CD4-positive, alpha-beta T cell treated with Interleukin-4 for 4 hours (primary cell): ENCODE measurements around the gene NUCKS1.
A peak's percentile ranks its signal among the peaks of the same experiment; 100 is the strongest.

Experiments
- DNase-seq: peaks from one replicate; pipeline ENCODE4 v3.0.0-alpha.2; 2020

The NUCKS1 gene

DNA sequence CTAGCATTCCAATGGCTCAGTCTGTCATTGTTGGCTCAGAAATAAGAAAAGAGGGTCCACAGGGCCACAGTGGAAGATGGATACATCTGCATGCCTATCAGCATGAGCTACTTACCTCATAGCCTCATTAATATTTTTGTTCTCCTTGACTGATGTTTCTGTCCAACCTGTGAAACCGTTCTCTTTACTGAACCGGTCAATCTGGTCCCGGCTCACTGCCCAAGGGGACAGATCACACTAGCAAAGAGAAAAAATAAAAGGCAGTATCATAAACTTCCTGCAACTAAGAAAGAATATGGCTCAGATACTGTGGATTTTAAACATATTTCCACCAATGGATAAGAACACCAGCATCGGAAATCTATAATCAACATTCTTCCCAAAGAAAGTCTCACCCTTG lies 20.6 kb upstream of the NUCKS1 start:
- no peak for DNase-seq

DNA sequence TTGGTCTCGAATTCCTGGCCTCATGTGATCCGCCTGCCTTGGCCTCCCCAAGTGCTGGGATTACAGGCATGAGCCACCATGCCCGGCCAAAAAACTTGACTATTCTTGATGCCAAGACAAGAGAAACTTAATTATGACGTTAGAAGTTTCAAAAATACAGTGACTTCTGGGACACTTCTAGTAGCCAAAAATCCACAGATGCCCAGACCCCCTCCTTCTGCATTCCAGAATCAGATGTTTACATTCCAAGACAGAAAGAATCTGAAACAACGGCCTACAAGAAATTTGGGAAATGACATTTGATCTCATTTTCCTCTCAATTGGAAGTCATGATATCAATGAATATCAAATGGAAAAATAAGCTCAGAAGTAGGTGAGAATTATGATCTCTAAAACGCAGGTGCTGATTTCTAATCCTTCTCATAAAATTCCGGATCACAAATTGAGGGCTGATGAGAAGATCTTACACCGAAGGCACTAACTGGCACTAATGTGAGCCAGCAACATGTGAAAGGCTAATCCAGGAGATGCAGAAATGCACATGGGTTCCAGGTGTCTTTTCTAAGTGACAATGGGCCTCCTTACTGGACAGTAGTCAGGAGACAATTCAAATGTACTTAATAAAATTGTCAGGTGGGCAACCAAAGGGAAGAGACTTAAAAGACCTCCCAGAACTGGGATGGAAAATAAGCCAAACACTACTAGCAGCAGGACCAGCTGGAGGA lies 19.8 kb upstream of the NUCKS1 start:
- DNase-seq: no peak

DNA sequence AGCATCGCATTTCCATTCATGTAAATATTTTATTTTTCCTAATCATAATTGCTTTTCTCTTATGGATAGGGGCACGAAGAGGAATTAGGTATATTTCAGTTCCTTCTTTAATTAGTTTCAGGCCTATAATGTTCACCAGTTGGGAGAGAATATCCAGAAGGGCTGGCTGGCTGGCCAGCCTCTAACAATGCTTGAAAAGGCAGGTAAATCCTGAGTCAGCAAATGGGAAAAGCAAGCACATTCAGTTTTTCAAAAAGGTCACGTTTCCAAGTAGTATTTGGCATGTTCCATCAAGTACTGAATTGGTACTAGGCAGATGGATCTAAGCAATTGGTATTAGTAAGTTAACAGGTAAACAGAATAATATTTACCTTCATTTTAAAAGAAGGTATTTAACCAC lies 17.3 kb upstream of the NUCKS1 start:
- no peak for DNase-seq

DNA sequence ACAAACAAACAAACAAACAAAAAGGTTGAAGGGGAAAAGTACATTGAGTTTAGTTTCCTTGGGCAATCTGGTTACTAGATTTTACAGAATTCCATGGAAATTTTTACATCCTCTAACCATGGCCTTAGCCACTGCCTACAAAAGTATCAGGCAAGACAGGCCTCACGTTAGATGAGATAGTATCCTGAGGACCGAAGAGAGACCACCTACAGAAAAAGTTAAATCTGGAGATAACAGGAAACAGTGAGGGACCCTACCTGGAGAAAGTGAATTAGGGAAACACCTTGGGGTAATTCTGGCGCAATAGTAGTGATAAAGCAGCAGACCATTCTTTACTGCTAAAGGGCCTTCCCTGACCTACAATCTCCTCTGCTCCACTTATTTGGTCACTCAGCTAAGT lies 16.6 kb upstream of the NUCKS1 start:
- DNase-seq: no peak

DNA sequence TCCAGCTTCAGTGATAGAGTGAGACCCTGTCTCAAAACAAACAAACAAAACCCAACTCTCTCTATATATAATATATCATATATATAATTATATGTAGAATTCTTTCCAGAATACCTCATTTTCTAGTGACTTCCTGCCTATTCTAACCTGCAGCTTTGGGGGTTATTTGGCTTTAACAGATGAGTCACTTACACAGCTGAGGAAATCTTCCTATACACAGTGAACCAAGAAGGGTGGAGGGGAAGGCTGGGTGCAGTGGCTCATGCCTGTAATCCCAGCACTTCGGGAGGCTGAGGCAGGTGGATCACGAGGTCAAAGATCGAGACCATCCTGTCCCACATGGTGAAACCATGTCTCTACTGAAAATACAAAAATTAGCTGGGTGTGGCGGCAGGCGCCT lies 16.1 kb upstream of the NUCKS1 start:
- DNase-seq: no peak

DNA sequence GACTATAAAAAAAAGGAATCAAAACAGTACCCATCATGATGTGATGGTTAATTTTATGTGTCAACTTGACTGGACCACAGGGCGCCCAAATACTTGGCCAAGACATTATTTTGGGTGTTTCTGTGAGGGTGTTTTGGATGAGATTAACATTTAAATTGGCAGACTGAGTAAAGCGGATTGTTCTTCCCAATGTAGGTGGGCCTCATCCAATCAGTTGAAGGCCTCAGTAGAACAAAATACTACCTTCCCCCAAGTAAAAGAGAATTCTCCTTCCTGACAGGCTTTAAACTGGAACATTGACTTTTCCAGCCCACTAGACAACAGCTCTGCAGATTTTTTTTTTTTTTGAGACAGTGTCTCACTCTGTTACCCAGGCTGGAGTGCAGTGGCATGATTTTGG lies 14.6 kb upstream of the NUCKS1 start:
- no peak for DNase-seq

DNA sequence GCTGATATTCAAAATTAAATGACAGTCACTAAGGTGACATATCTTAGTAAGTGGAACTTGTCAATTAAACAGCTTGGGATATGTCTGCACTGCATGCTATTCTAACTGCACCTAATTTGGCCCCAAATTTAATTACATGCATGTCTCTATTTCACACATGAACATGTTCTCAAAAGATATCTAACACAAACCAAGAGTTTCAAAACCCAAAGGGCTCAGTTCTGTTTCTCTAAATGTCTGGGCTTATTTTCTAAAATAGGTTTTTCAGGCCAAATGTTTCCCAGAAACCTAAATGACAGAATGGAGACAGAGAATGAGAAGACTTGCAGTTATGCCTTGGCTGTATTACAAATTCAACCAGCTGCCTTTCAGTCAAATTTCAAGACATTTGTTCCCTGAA lies 14.0 kb upstream of the NUCKS1 start:
- DNase-seq: no peak

DNA sequence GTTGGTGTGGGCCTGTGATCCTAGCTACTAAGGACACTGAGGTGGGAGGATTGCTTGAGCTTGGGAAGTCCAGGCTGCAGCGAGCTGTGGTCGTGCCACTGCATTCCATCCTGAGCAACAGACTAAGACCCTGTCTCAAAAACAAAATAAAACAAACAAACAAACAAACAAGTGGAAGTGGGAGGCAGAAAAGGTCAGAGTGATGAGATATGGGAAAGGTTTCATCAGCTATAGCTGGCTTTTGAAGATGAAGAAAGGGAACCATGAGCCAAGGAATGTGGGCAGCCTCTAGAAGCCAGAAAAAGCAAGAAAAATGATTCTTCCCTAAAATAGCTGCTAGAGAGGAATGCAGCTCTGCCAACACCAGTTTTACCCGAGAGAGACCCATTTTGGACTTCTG lies 10.6 kb upstream of the NUCKS1 start:
- no peak for DNase-seq

DNA sequence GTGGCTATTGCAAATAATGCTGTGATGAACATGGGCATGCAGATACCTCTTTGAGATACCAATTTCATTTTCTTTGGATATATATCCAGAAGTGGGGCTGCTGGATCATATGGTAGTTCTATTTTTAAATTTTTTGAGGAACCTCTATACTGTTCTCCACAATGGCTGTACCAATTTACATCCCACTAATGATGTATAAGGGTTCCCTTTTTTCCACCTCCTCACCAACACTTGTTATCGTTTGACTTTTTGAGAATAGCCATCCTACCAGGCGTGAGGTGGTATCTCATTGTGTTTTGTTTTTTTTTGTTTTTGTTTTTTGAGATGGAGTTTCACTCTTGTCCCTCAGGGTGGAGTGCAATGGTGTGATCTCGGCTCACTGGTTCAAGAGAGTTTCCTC lies 6.6 kb upstream of the NUCKS1 start:
- no peak for DNase-seq

DNA sequence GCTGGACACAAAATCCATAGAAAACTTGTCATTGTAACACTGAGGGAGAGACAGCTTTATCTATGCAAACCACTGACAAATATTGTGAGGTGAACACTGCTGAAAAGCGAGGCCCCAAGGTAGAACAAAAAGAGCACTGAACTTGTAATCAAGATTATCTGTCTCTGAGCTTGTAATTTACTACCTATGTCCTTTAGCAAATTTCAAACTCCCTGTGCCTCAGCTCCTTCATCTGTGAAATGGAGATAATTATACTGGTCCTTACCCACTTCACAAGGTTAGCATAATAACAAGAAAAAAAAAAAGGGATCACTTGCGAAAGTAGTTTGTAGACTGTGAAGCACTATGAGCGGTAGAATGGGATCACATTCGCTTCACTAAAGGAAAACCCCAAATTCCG lies 4.9 kb upstream of the NUCKS1 start:
- no peak for DNase-seq

DNA sequence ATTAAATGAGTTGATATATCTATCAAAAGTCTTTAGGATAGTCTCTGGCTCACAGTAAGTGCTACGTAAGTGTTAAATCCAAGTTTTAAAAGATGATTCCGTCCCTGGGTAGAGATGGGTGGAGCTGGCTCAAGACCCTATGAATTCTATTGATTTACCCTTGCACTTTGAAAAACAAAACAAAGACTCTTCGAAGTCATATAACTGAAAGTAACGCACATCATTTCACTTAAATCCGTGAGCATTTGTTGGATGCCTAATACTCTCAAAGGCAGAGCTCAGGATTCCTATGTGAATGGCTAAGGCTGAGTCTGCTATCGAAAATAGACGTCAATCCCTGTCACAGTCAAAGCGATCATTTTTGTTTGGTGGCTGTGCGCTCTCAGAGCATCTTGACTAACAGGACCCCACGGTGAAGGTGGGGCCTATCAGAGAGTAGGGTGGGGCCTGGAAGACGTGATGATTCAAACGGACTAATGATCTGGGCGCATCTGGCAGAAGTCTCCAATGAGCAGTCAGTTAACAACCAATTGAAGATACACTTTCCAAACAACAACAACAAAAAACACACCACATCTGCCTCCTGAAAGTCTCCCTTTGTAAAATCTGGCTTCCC lies 1.2 kb upstream of the NUCKS1 start:
- DNase-seq: no peak

DNA sequence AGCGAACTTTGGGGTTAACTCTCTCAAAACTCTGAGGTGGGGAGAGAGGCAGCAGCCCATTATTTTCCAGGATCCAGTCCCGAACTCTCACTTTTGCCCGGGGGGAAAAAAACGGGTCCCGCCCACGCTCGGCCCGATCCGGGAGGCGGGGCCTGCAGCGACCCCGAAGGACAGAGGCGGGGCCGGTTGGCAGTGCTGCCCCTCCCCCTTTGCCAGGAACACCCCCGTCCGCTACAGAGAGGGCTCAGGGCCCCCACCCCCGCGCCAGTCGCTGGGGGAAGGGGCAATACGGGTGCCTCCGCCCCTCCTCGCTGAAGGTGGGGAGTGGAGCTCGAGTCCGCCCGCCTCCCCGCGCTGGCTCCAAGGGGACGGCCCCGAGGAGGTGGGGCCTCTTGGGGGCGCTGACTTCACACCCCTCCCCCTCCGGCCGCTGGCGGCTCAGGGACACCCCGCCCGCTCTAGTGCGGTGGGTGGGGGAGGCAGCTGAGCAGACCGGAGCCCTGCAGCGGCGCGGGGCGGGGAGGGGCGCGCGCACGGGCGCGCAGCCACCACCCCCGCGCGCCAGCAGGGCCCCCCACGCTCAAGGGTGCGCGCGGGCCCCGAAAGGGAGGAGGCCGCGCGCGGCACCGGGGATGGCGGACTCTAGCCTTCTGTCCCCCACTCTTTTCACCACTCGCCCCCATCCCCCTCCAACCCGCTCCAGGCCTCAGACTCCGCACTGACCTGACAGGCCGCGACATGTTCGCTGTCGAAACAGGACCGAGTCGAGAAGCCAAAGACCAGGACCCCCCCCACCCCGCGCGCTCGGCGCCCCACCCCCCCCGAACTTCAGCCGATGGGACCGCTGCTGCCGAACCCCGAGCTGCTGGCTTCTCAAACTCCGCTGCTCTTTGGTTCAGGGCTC lies 496 bp downstream of the NUCKS1 start:
- peak; percentile 95 for DNase-seq

DNA sequence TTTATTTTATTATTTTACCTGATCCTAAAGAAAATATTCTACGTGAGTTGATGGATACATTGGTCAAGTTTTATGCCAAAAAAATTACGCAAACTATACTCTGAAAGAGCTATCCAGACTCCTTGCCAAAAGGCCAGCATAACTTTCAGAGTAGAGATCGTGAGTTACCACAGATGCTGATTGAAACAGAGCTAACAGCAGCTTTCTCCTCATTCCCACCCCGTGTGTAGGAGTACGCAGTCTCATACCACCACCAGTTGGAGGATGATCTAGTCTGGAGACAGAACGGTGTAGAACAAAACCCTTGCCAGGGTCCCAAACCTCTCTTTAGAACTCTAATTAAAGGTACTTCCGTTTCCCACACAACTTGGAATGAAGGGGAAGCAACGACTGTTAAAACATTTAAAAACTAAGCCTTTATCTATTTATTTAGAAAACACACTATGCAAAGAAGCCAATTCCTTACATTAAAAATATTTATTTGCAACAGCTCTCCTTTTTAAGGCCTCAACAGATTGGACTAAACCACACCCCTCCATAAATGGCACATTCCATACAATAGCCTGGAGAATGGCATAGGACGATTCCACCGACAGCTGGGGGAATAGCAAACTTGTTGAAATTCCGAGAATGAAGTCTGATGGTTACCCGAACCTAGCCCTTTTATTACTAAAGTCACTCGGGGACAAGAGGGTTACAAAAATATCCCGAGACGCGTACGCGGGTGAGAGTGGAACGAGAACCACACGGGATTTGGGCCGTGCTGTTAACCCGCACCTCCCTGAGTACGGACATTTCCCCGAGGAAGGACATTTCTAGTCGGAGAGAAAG lies 1.4 kb downstream of the NUCKS1 start:
- peak; percentile 9 for DNase-seq

DNA sequence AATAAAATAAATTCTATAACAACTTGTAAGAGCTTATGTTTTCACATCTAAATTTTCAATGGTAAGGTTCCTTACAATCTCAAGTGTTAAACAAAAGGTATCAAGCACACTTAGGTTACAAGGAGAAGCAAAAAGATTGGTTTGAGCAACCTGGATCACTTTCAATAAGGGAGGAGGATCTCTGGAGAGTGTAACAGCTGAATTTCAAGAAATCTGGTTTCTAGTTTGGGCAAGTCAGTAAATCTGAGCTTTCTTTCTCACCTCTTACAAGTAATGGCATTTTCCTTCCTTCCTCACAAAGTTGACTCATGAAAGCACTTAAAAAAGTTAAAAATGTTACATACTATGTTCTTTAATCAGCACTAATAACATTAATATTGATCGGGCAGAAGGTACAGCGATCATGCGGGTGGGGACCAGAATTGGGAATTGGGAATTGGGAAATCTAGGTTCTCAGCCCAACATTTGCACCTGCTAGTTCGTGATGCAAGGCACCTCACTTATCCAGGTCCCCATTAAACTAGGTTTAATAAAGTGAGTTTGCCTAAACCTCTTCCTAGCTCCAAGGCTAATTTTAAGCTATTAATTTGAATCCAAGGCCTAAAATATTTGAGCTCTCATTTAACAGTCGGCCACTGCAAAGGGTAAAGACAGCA lies 3.1 kb downstream of the NUCKS1 start:
- no peak for DNase-seq

DNA sequence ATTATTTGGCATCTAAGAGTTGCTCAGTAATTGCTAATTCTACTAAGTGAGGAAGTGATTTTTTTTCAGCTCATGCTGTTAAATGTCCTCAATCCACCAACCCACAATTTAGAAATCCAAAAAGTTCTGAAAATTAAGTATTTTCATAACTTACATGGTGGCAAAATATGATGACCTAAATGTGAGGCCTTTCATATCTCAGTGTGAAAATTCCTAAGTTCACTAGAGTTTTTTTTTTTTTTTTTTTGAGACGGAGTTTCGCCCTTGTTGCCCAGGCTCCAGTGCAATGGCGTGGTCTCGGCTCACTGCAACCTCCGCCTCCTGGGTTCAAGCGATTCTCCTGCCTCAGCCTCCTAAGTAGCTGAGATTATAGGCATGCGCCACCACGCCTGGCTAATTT lies 5.6 kb downstream of the NUCKS1 start:
- no peak for DNase-seq

DNA sequence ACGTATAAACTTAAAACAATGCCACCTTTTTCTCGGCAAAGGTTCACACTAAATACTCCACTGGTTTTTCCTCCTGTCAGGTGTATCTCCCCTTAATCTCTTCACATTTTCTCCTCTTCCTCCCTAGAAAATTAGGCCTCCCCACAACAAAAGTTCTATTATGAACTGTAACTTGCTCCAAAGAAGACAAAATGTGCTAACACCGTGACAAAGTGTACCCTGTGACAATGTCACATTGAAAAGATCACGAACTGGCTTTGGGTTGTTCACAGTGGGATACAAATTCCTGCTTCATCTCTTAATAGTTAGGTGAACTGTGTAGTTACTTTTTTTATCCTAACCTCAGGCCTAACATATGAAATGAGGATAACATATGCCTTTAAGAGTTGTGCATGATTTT lies 6.0 kb downstream of the NUCKS1 start:
- no peak for DNase-seq

DNA sequence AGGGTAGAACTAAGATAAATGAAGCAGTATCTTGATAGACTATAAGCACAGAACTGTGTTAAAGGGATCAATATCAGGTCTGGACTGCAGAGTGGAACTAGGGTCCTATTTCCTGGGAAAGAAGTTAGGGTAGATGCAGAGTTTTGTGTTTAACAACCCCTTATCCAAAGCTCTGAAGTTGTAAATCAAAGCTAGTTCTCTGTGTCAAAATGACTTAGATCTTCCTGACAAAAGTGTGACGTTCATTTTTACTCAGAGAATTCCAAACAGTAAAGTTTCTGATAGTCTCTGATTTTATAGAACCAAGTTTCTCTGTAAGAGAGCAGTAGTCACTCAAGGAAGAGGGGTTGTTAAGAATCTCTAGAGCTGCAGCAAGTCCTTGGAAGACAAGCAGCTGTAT lies 8.3 kb downstream of the NUCKS1 start:
- DNase-seq: no peak

DNA sequence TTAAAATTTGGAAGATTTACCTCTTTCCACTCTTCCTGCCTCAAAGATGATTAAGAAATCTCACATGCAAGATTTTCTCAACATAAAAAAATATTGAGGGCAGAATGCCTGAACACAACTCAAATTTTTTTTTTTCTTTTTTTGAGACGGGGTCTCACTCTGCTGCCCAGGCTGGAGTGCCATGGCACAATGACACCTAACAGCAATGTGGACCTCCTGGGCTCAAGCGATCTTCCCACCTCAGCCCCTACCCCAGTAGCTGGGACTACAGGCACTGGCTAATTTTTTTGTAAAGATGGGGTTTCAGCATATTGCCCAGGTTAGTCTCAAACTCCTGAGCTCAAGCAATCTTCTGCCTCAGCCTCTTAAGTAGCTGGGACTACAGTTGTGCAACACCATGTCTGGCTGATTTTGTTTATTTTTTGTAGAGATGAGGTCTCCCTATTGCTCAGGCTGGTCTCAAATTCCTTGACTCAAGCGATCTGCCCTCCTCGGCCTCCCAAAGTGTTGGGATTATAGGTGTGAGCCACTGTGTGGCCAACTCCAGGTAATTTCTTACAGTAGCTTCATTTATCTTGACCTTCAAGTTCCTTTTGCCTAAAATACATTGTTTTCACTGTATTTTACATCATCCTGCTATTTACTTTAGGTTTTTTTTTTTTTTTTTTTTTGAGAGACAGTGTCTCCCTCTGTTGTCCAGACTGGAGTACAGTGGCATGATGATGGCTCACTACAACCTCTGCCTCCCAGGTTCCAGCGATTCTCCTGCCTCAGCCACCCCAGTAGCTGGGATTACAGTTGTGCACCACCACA lies 10.4 kb downstream of the NUCKS1 start:
- no peak for DNase-seq

DNA sequence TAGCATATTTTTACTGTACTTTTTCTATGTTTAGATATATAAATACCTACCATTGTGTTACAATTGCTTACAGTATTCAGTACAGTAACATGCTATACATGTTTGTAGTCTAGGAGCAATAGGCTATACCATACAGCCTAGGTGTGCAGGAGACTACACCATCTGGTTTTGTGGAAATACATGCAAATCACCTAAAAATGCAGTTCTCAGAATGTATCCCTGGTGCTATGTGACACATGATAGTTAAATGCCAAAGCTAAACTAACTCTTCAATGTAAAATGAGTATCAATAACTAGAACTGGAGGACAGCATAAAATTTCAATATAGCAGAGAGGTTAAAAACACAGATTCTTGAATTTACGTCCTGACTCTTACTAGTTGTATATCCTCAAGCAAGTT lies 14.8 kb downstream of the NUCKS1 start:
- DNase-seq: no peak

DNA sequence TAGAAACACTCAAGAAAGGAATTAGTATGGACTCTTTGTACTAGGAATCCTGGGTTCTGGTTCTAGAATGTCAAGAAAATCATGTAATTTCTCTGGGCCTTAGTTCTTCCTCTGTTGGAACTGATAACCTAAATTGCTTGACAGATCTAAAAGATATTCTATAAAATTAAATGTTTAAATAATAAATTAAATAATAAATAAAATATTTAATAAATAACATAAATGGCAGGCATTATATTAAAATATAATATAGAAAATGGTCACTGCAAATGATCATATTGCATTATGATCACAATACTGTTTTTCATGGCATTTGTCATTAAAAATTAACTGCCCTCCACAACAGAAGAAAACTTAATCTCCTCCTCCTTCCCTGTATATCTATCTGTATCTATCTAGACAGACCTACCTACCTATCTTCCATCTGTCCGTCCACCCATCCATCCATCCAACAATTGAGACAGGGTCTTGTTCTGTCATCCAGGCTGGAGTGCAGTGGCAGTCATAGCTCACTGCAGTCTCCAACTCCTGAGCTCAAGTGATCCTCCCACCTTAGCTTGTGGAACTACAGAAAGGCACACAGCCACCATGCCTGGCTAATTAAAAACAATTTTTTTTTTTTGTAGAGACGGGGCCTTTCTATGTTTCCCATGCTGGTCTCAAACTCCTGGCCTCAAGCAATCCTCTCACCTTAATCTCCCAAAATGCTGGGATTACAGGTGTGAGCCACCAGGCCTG lies 16.4 kb downstream of the NUCKS1 start:
- DNase-seq: no peak
